Activated CD8-positive, alpha-beta T cell treated with anti-CD3 and anti-CD28 coated beads for 36 hours (primary cell): ENCODE measurements around the gene LAG3. TPM values are rescaled to one million over a fixed set of nuclear protein-coding genes. Genes with fewer than 3 reads are reported as not detected.

Experiments
- ATAC-seq: fragments of 200-7000 bp; cut with Tn5 transposase; one replicate; pipeline ENCODE4 v1.10.0; 2021; ENCODE audit warnings: mild to moderate bottlenecking, moderate library complexity
- CTCF ChIA-PET: fragments of 350-600 bp; sonication (Branson Sonifier 250); formaldehyde crosslinking; loops from one replicate; lab custom pipeline; 2021; ENCODE audit warnings: antibody characterized with exemption; lab: Charles Lee
- POLR2A ChIA-PET: fragments of 350-600 bp; sonication (Branson Sonifier 250); formaldehyde crosslinking; loops from one replicate; lab custom pipeline; 2021; ENCODE audit warnings: antibody characterized with exemption; lab: Charles Lee
- DNase-seq: peaks from one replicate; pipeline ENCODE4 v3.0.0-alpha.2; 2020
- H3K27ac Mint-ChIP-seq: one replicate; pipeline ENCODE4 v1.8.0; 2021; ENCODE audit warnings: mild to moderate bottlenecking, mixed read lengths
- H3K27me3 Mint-ChIP-seq: one replicate; pipeline ENCODE4 v1.8.0; 2021; ENCODE audit warnings: mixed read lengths
- H3K36me3 Mint-ChIP-seq: one replicate; pipeline ENCODE4 v1.8.0; 2021; ENCODE audit warnings: low read depth, mixed read lengths
- H3K4me1 Mint-ChIP-seq: one replicate; pipeline ENCODE4 v1.8.0; 2021; ENCODE audit warnings: low read depth, mixed read lengths
- H3K4me3 Mint-ChIP-seq: one replicate; pipeline ENCODE4 v1.8.0; 2021; ENCODE audit warnings: mild to moderate bottlenecking, moderate library complexity, mixed read lengths
- H3K9me3 Mint-ChIP-seq: one replicate; pipeline ENCODE4 v1.8.0; 2021; ENCODE audit warnings: mixed read lengths
- intact Hi-C: fragments of 100-400 bp; cut with micrococcal nuclease; formaldehyde crosslinking; loops from one replicate; pipeline ENCODE4 v1.10.0; 2022
- total RNA-seq, 2 experiments: library from RNA; stranded (reverse); gene quantifications; one replicate each; pipeline ENCODE4 v1.2.3, GENCODE V29; 2021
- TF ChIP-seq, protein P1 (sequence below): fragments of 200-600 bp; IDR thresholded peaks from one replicate; pipeline ENCODE4 v1.8.0; 2022; ENCODE audit warnings: antibody characterized with exemption, mild to moderate bottlenecking

The LAG3 gene
- total RNA-seq, 2 experiments from 2014 or later: 264 to 268 TPM

DNA sequence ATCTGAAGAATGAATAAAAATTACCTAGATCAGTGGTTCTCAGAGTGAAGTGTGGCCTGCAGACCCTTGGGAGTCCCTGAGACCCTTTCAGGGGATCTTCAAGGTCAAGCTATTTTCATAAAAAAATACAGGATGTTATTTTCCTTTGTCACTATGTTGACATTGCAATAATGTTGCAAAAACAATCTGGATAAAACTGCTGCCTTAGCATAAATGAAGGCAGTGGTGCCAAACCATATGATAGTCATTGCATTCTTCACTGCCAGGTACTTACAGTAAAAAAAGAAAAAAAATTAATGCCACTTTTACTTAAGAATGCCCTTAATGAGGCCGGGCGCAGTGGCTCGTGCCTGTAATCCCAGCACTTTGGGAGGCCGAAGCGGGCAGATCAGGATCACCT, 15.0 kb downstream of the LAG3 start:
- Mint-ChIP-seq H3K27ac (no peak overlapping the region), H3K9me3 (no peaks in the 10 kb centered on the region), H3K4me3 (no peak overlapping the region), H3K36me3 (peaks cover 3% of the 10 kb centered on the region), H3K27me3 (peaks cover 2% of the 10 kb centered on the region), H3K4me1 (peaks cover 72% of the 10 kb centered on the region)
- ATAC-seq (no peak), DNase-seq (no peak)
- POLR2A ChIA-PET: interaction anchor here (1.2 to 1.8 kb wide), 3 partner anchors 9 to 26 kb away, joined by 3 to 6 read pairs (median 3); partner anchors contain the start of gene LAG3
- CTCF ChIA-PET: interaction anchor here (0.7 to 1.7 kb wide), 5 partner anchors 9 to 52 kb away, joined by 3 to 7 read pairs (median 3); no protein-coding TSS in a partner anchor
- TF ChIP-seq, protein P1, sequence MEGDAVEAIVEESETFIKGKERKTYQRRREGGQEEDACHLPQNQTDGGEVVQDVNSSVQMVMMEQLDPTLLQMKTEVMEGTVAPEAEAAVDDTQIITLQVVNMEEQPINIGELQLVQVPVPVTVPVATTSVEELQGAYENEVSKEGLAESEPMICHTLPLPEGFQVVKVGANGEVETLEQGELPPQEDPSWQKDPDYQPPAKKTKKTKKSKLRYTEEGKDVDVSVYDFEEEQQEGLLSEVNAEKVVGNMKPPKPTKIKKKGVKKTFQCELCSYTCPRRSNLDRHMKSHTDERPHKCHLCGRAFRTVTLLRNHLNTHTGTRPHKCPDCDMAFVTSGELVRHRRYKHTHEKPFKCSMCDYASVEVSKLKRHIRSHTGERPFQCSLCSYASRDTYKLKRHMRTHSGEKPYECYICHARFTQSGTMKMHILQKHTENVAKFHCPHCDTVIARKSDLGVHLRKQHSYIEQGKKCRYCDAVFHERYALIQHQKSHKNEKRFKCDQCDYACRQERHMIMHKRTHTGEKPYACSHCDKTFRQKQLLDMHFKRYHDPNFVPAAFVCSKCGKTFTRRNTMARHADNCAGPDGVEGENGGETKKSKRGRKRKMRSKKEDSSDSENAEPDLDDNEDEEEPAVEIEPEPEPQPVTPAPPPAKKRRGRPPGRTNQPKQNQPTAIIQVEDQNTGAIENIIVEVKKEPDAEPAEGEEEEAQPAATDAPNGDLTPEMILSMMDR: no peak
- intact Hi-C loops: no loop called here

DNA sequence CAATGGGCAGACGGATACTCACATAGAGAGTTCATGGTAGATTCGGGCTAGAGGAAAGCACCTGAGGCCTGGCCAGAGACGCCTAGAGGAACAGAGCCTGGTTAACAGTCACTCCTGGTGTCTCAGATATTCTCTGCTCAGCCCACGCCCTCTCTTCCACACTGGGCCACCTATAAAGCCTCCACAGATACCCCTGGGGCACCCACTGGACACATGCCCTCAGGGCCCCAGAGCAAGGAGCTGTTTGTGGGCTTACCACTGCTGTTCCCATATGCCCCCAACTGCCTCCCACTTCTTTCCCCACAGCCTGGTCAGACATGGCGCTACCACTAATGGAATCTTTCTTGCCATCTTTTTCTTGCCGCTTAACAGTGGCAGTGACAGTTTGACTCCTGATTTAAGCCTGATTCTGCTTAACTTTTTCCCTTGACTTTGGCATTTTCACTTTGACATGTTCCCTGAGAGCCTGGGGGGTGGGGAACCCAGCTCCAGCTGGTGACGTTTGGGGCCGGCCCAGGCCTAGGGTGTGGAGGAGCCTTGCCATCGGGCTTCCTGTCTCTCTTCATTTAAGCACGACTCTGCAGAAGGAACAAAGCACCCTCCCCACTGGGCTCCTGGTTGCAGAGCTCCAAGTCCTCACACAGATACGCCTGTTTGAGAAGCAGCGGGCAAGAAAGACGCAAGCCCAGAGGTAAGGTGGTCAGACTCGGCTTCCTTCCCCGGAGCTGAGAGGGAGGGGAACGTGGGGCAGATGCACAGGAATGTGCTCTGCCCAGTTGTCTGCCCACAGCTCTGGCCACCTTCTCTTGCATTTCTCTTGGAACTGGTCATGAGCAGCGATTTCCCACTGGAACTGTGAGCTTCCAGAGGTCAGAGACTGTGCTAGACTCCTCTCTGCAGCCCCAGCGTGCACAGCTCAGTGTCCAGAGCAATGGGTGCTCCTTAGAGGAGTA, 16.9 kb downstream of the LAG3 start, which contains the start of gene CD4:
Gene CD4 (plus strand): TSS at position 557 of the 953 bp plus-strand sequence. CDS start 10,611 bp downstream, outside the sequence.
- ChIA-PET POLR2A (interaction anchor here (0.6 to 0.9 kb wide), 6 partner anchors 8 to 47 kb away, joined by 3 to 4 read pairs (median 3); no protein-coding TSS in a partner anchor), CTCF (interaction anchor here (0.7 to 1.8 kb wide), 6 partner anchors 11 to 36 kb away, joined by 3 to 6 read pairs (median 4); partner anchors contain the start of gene MLF2)
- DNase-seq (peak; percentile 67), ATAC-seq (peak; percentile 38)
- H3K27me3 Mint-ChIP-seq: peaks cover 2% of the 10 kb centered on the region
- peak within 1 kb of the TSS; percentile 52 for H3K4me3 Mint-ChIP-seq
- H3K36me3 Mint-ChIP-seq: peaks cover 3% of the 10 kb centered on the region
- intact Hi-C loops: no loop called here
- H3K27ac Mint-ChIP-seq: no peak within 1 kb of the TSS
- TF ChIP-seq, protein P1: no peak
- peaks cover 68% of the 10 kb centered on the region for H3K4me1 Mint-ChIP-seq
- H3K9me3 Mint-ChIP-seq: no peaks in the 10 kb centered on the region

DNA sequence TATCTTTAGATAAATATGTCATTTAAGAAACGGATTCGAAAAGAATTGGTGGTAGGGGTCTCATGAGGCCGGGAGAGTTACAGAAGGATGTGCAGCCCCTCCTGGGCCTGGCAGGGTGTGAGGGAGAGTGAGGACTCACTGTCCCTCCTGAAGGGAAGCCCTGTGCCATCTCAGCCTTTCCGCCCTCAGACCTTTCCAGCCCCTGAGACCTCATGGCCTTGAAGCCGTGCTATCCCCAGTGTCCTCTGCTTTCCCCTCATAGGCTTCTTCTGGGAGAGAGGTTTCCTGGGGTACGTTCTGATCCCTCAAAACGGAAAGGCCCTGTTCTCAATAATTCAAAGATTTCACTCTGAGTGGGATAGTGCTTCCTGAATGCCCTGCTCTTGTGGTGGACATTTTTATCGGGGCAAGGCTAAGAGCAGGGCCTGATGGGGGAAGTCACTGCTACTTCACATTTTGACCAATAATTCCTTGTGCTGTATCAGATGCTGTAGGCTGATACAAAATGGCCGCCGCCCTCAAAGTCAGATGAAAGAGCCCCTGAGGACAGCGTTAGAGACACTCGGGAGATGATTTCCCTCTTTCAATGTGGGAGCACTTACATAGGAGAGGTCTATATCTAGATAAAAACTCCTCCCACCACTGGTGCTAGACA, 18.3 kb downstream of the LAG3 start:
- Mint-ChIP-seq H3K27ac (no peak overlapping the region), H3K4me1 (peaks cover 61% of the 10 kb centered on the region), H3K36me3 (peaks cover 3% of the 10 kb centered on the region), H3K27me3 (peaks cover 8% of the 10 kb centered on the region), H3K9me3 (no peaks in the 10 kb centered on the region), H3K4me3 (peak overlapping the region; percentile 16)
- CTCF ChIA-PET: interaction anchor here (0.9 to 3.2 kb wide), 4 partner anchors 9 to 38 kb away, joined by 3 to 14 read pairs (median 6); partner anchors contain the start of gene MLF2
- DNase-seq: no peak
- ATAC-seq: no peak
- POLR2A ChIA-PET: no interaction called here
- intact Hi-C loops: no loop called here
- TF ChIP-seq, protein P1: no peak

DNA sequence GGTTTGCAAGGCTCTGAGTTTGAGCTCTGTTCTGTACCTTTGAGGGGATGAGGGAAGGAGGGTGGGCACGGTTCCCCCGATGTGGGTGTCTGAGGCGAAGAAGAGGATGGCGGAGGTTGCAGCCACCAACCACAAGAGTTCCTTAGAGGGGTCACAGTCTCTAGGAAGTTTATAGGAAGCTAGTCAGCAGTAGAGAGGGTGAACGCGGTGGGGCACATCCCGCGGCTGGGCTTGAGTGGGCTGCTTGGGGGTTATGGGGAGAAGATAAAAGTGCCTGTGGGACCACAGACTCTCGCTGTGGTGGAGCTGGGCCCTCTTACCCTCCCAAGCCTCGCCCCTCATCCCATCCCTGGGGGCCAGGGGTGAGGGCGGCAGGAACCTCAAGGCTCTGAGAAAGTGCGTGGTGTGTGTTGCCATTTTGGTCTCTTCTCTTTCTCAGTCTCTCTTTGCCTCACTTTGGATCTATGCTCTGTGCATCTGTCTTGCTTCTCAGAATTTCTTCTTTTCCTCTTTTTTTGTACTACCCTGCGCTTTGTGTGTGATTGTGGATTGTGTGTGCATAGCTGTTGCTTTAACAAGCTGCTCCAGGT, 19.7 kb downstream of the LAG3 start:
- Mint-ChIP-seq H3K27ac (peak overlapping the region; percentile 14), H3K36me3 (peaks cover 3% of the 10 kb centered on the region), H3K27me3 (peaks cover 14% of the 10 kb centered on the region), H3K9me3 (no peaks in the 10 kb centered on the region), H3K4me3 (peak overlapping the region; percentile 33), H3K4me1 (peaks cover 50% of the 10 kb centered on the region)
- ATAC-seq (peak; percentile 20), DNase-seq (peak; percentile 45)
- TF ChIP-seq, protein P1: no peak
- ChIA-PET CTCF (interaction anchor here (1.2 to 3.2 kb wide), 14 partner anchors 10 to 68 kb away, joined by 3 to 17 read pairs (median 4); partner anchors contain the start of genes COPS7A, GPR162, LAG3 and MLF2), POLR2A (interaction anchor here (0.6 to 1.8 kb wide), 6 partner anchors 11 to 42 kb away, joined by 3 to 7 read pairs (median 4); partner anchors contain the start of gene MLF2)
- intact Hi-C loops: no loop called here
